SU-DHL-6 (cell line): Measurements from ENCODE around the gene HTN3.

Source experiments
- EZH2phosphoT487 ChIP-seq: fragments of 200-600 bp; sonication (generic), shearing (Covaris generic); conservative IDR thresholded peaks from 2 replicates; pipeline ENCODE4 v1.6.1; 2018; ENCODE audit warnings: mild to moderate bottlenecking, antibody characterized with exemption, low read length, moderate library complexity, mixed read lengths
- TF ChIP-seq, protein P1 (sequence below): fragments of 200-600 bp; sonication (generic); IDR thresholded peaks from one replicate; pipeline ENCODE4 v1.5.1; 2017; ENCODE audit warnings: antibody characterized with exemption, mild to moderate bottlenecking, low read length, moderate library complexity; ENCODE audit not compliant: insufficient read depth, poor library complexity, severe bottlenecking

DNA sequence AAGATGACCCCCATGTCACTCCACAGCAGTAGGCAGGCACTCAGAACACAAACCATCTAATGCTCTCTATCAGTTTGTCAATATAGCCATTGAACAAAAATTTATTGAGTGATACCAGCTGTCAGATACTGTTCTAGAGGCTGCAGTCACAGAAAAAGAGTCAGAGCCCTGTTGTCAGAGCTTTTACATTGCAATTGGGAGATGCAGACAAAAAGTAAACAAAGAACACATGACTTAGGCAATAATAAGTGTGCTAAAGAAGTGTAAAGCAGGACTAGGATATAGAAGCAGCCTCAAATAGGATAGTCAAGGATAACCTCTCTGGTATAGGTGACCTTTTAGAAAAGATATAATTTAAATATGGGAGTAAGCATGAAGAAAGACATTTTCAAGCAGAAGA, 30.9 kb downstream of the HTN3 start:
- TF ChIP-seq, protein P1, sequence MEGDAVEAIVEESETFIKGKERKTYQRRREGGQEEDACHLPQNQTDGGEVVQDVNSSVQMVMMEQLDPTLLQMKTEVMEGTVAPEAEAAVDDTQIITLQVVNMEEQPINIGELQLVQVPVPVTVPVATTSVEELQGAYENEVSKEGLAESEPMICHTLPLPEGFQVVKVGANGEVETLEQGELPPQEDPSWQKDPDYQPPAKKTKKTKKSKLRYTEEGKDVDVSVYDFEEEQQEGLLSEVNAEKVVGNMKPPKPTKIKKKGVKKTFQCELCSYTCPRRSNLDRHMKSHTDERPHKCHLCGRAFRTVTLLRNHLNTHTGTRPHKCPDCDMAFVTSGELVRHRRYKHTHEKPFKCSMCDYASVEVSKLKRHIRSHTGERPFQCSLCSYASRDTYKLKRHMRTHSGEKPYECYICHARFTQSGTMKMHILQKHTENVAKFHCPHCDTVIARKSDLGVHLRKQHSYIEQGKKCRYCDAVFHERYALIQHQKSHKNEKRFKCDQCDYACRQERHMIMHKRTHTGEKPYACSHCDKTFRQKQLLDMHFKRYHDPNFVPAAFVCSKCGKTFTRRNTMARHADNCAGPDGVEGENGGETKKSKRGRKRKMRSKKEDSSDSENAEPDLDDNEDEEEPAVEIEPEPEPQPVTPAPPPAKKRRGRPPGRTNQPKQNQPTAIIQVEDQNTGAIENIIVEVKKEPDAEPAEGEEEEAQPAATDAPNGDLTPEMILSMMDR = no peak
- TF ChIP-seq EZH2phosphoT487 = no peak
